GM18507 (cell line): Measurements from ENCODE around the gene CADM1.

ENCODE experiments used
- DNase-seq: peaks from one replicate; pipeline ENCODE4 v3.0.0; 2011; ENCODE audit warnings: low read depth; ENCODE audit not compliant: insufficient read length; ENCODE audit errors: extremely low spot score
- FAIRE-seq: peaks from 2 replicates; lab custom pipeline; 2011; peaks lifted over from hg19 to GRCh38; lab: Jason Lieb, UNC

CADM1 gene

DNA sequence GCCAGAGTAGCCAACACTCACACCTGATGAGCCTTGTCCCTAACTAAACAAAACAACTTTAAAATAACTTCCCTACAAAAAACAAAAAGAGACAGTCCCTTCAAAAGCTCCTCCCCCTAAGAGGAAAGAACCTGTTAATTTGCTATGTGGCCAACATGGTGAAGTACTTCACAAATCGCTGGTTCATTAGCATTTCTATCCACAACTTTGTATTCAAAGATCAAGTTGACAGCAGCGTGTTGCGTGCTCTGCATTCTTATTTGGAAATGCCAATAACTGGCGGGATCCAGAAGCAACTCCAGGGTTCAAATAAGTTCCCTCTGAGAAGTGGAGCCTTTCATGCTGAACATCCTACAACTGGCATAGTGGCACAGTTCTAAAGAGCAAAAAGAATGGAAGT, 48.6 kb downstream of the CADM1 start:
- DNase-seq = no peak
- FAIRE-seq = no peak

DNA sequence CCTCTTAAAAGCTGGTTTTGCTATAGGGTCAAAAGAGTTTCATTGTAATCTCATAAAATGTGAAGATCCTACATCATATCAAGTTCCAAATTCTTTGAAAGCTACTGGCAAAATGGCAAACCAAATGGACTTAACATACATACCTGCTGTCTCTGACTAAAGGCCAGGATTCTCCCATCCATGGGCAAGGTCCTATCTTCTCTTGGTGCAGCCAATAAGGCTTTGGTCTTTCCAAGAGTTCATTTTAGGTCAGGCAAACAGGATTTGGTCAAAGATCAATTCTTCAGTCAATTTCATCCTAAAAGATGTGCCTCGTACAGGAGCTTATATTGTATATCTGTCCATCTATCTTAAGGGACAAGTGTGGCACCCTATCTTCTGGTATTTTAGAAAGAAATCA, 49.7 kb downstream of the CADM1 start:
- no peak for DNase-seq

DNA sequence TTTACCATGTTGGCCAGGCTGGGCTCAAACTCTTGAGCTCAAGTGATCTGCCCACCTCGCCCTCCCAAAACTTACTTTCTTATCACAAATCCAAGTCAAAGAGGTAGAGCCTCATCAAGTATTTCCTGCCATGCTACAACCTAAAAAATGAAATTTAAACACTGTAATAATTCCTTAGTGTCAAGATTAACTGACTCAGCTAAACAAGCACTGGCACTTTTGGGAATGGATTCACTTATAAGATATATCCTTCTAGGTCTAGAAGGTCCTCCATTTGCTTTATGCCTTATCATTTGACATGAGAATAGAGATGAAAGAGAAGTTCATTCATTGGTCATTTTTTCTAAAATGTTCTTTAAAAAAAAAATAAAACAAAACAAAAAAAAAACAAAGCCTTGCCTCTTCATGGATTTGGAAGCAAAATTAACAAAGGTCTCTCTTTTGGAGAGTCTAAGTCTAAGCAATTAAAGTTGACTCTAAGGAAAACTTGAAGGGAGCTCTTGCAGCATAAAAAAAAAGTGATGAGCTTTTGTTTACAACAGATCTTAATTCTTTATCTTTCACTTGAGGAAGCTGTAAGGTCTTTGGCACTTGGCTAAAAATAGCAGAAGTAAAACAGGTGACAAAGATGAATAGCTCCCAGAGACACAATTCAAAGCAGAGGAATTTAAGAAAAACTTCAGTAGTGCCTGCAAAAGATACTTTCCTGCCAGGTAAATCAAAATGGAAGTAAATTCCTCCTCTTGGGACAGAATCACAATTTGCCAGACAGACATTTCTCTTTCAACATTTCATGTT, 50.3 kb downstream of the CADM1 start:
- FAIRE-seq (no peak), DNase-seq (no peak)

More for the DNA sequence above, 49.7 kb downstream of the CADM1 start:
- FAIRE-seq = no peak

DNA sequence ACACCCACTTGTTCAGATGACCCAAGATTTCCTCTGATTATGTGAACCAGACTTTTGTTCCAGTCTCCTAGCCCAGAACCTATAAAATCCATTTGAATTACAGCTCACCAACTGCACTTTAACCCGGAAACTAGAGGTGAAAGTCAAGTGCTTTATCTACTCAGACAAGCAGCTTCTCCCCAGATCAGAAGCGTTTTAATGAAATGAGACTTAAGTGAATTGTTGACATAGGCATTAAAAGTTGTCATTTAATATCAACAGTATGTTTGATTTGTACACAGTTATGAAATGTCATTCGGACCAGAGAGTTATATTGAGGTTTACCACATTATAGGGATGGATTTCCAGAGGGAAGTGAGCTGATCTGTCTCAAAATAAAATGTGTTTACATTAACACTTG, 52.0 kb downstream of the CADM1 start:
- DNase-seq (no peak), FAIRE-seq (no peak)

DNA sequence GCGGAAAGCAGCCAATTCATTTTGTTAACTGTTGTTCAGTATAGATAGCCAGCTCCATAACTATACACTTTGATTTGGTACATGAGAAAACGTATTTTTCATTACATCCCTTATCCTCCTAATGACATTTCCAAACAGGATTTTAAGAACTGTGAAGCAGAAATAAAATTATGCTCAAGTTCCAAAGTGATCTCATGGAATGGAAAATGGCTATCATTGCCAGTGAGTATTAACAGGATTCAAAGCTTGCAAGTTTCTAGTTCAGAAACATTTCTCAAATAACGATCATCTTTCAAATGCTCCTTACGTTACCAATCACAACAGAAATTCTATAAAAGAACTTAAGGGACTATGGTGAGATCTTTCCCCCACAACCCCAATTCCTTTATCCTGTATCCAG, 53.7 kb downstream of the CADM1 start:
- FAIRE-seq = no peak
- no peak for DNase-seq

DNA sequence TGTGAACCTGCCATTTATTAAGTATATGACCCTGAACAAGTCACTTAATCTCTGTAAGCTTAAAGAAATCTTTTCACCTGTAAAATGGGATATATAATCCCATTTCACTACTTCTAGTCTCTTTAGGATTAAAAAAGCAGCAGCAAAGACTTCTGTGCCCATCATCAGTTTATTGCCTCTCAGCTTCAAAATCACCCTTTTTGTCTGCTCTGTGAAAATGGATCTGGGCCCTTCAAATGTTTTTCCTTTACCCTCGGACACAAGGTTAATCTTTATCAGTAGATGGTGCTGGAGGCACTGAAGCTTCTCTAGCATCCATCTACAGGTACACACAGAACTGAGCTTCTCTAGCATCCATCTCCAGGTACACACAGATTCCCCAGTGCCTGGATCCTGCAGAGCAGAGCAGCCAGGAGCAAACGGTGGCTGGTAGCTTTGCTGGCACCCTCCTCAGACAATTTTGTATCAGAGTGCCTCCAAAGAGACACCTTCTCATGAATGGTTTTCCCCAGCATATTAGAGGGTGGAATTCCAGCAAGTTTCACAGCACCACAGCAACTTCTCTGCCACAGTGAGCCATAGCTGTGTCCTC, 56.8 kb downstream of the CADM1 start:
- no peak for FAIRE-seq
- DNase-seq = no peak

DNA sequence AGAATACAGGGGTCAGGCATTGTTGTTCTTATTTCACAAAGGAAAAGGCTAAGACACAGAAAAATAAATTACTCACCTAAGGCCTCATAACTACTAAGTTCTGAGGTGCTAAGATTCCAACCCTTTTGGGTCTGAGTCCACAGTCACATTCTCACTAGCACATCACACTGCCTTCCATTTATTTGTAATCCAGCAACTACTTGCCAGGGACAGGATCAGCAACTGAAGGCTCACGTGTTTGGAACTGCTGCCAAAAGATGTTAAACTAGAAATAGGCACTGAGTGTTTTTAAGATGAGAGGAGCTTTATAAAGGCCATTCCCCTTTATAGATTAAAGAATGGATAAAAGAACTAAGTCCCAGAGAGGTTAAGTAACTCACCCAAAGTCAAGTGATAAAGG, 58.0 kb downstream of the CADM1 start:
- no peak for FAIRE-seq
- no peak for DNase-seq

DNA sequence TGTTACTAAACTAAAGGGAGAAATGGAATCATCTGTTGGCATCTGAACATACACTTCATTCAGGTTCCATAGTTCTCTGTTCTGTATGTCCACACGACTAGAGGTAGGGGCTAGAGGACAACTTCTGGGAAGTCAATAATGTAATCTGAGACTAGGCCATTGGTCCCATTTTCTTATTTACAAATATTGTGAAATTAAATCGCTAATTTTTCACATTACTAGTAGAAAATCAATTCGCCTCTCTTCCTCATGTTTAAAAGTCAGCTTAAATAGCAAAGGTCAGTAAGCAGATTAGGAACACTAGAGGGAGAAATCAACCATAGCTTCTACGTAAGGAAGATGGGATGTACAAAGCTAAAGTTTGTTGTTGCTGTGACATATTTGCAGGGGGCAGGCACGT, 59.7 kb downstream of the CADM1 start:
- no peak for DNase-seq
- no peak for FAIRE-seq

DNA sequence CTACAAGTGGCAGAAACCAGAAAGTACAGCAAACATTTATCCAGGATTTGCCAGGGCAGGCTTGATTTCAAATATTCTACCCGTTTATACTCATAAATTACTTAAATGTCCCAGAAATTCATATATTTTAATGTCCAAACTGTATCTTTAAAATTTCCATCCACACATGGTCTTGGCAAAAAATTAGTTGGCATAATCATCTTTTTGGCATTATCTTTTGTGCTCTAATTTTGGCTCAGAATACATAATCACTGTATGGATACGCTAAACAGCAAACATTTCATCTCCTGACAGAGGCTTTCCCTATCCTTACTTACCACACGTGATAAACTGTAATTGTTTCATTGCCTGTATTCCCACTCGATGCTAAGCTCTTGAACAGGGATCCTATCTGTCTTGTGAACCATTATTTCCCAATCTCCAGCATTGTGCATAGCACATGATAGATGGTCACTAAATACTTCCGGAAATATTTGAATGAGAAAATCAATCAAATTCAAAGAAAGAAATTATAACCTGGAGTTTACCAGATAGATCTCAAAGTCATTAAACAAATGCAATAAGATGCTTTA, 64.2 kb downstream of the CADM1 start:
- DNase-seq = no peak
- no peak for FAIRE-seq

DNA sequence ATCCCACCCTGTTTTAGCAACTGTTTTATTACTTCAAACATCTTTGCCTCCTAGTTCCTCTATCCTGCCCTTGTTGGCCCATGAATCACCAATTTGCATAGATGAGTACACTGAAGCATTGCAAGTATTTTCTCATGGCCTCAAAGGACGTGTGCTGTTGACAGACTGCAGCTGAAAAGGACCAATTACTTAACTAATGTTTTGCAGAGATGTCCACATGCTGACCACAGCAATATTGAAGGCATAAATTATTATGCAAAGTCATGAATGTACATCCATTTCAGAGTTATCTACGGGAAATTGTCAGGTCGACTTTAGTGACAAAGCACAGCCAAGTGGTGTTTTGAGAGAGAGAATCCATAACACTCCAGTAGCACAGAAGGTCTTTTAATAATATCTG, 64.8 kb downstream of the CADM1 start:
- DNase-seq (no peak), FAIRE-seq (no peak)

DNA sequence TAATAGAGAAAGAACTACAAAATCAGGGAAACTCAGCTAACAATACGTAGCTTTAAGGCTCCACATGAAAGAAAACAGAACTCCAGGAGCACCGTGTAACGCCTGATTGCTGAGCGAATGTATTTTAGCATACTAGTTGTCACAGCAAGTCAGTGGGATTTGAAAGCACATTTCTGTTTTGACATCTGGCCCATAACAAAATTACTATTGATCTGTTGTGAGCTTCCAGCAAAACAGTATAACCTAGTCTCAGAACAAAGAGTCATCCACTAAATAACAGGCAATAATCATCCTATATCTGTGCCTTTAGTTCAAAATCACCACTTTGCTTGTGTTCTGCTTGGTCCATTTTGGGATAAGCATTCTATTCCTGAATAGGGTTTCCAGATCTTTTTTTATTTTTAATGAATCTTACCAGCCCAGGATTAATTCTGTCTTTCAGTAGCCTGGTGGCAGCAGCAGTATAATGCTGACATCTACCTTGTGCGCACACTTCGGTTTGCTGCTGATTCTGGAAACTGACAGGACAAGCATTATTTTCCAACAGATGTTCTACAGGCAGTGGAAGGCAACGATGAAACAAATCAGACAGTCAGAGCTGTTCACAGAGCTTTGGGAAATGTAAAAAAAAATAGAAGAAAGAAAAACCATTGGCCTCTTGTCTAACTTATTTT, 66.2 kb downstream of the CADM1 start:
- DNase-seq (no peak), FAIRE-seq (no peak)

DNA sequence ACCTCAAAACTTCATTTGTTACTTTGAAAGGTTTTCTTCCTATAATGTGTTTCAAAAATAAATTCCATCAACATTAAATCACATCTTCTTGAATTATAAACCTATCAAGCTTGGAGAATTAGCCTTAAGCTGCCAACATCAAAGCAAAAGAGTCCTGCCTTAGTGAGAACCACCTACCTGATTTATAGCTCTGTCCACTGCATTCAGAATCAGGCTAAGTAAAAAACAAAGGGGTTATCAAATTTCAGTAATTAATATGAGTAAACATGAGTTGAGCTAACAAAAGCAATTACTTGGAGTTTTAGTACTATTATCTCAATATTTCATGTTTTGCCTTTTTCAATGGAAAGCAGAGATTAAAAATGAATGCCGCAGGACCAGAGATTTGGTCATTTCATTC, 73.9 kb downstream of the CADM1 start:
- no peak for DNase-seq
- no peak for FAIRE-seq

DNA sequence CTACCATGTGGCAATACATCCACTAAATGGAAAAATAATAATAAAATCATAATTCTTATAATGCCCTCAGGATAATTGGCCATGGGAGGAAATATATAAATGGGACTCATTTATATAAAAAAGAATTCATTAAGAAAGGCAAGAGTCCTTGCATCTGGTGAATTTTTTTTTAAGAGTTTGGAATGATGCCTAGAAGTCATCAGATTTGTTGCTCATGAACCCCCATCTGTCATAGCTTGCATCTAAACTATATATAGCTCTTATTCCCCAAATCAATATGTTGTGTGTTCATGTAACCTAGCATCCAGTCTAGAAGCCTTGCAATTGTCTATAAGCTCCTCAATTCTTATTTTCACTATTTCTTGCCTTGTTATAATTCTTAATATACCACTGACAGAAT, 75.9 kb downstream of the CADM1 start:
- FAIRE-seq (no peak), DNase-seq (no peak)

DNA sequence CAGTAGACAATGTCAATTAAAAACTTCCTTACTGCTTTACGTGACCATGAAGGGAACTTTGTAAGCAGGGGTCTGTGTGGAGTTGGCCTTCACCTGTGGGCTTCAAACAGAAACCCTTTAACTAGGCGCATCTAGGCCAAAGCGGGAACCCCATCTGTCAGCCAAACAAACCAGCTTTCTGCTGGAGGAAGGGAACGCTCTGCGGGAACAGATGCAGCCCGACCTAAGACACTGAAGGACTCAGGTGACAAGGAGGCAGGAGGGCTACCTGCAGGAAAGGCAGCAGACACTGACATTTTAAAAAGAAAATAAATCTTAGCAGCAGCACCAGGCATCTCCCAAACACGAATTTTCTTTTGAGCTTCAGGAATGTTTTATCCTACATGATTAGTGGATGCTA, 78.4 kb downstream of the CADM1 start:
- FAIRE-seq = no peak
- no peak for DNase-seq

DNA sequence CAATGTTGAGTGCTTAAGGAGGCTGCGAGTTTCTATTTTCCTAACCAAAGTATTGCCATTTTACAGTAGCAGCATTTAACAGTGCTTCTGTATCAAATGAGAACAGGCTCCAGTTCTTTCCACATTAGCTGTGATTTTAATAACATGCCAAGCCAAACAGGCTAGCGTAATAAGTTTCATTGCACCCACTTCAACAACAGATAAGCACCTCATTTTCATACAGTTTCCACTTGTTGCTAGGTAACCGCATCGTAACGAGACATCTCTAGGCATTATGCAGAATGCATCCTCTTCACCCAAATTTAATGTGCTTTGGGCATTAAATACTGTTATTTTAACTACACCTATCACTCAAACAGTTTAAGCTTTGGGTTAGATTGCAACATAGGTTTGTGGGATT, 79.0 kb downstream of the CADM1 start:
- no peak for FAIRE-seq

DNA sequence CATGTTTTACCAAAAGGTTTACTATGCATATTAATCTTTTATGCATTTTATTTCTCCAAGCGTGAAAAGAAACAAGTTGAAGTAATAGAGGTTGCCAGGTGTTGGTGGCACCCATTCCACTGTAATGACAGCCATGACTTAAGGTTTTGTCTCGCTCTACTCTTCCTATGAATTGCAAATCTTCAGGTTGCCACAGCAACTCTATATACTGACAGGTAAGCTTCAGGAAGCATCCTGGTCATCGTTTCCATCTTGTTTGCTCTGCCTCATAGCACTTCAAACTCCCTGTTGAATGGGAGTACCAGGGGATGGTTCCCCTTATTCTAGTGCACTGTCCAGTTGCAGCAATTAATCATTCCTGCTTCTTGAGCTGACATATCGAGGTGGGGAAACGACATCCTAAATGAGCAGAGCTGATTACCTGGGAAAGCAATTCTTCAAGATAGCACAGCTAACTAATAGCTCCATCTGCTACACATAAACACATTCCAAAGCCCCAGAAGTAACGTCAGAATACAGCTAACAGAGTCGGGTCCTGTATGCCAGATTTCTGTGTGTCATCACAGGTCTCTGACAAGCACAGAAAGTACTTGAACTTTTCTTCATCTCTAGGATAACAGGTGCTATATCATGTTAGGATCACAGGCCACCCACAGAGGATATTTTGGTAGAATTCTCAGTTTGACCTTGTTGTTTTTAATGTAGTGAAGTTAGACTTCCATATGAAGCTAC, 80.3 kb downstream of the CADM1 start:
- DNase-seq (no peak), FAIRE-seq (no peak)

More for the DNA sequence above, 79.0 kb downstream of the CADM1 start:
- no peak for DNase-seq

DNA sequence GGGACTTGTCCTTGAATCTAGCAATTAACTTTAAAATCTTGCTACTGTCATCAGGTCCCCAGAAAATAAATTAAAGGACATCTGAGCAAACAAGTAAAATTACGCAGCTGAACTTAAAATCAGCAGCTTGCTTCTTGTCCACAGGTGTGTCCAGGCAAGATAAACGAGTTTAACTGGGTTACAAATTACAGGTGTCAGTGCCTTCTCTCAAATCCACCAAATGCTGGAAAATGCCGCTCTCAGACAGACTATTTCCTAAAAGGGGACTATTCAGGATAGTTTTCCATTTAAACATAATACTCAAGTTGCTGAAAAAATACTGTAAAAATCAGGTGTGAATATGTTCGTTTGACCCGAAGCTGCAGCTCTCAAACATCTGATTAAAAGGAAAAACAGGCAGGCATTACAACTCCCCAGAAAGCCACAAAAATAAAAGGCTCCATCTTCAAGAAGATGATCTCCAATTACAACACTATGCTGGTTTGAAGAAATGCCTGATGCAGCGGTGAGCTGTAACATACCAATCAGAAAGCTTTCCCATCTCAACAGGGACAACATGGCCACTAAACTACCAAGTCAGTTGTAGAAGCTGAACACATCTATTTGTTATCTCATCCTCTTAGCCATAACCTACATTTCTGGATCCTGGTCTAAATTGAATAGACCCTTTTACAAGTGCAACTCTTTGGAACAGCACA, 82.1 kb downstream of the CADM1 start:
- DNase-seq (no peak), FAIRE-seq (no peak)

DNA sequence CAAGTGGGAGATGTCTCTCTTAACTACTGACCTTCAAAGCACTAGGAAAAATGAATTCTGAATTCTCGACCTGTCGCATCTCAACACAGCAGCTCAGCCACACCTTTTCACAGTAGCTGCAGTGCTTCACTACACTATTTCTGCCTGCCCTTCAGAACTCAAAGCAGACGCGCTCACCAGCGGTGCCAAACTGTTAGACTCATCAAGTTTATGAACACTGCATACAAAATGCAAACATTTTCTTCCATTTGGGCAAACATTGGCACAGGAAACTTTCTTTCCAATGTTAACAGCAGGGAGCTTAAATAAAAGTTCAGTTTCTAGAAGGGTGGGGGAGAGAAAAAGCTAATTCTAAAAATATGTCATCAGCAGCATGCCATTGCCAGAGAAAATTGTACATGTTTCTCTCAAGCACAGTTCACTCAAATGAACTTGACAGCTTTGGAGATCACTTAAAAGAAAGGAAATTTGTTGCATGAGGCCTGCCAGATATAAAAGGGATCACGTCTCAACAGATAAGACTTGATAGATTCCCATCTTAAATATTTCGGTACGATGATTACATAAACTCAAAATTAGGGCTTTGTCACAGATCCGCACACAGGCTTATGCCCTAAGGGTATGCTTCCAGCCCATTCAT, 82.7 kb downstream of the CADM1 start:
- no peak for DNase-seq

DNA sequence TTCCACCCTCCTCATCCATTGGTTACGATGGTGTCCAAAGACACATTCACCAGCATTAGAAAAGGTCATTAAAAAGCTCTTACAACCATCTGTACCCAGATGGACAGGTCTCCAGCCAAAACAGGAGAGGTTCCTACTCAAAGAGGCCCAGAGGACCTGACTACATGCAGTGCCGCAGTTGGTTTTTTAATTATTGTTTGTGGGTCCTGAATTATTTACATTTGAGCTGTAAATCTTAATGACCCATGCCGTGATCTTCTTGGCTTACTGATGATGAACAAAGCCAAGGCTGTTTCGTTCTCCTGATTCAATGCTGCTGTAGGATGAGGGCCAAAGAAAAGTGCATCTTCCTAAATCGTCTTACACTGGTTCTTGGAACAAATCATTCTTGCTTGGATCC, 83.7 kb downstream of the CADM1 start:
- FAIRE-seq = no peak
- no peak for DNase-seq

More for the DNA sequence above, 82.7 kb downstream of the CADM1 start:
- no peak for FAIRE-seq
